CD4-positive, CD25-positive, alpha-beta regulatory T cell (primary cell): Measurements from ENCODE around the gene CTSV. TPM values are rescaled to one million over a fixed set of nuclear protein-coding genes. Genes with fewer than 3 reads are reported as not detected.

Experiments
- polyA plus RNA-seq, 4 donors: library from polyadenylated mRNA; unstranded; fragments of 300-500 nt; fragmentation: Illumina TruSeq; gene quantifications; one replicate each; pipeline ENCODE4 v1.2.3, GENCODE V29; 2021
- total RNA-seq: library from RNA; stranded (reverse); gene quantifications from one replicate; pipeline ENCODE4 v1.2.3, GENCODE V29; 2022

Gene CTSV
- total and polyA plus RNA-seq, 5 donors from 2014 or later: 0.10 to 0.17 TPM; not detected in 3

Other genes with a start within 250 kb of the CTSV start
- gene ZNF782, start 184.6 kb downstream of the CTSV start, total RNA-seq: 6.8 TPM
- gene ZNF782, start 184.6 kb downstream of the CTSV start, polyA plus RNA-seq: 1 to 10 TPM; 1.6 to 2.8 (median 2.2) TPM
- not detected for gene NUTM2G, start 110.3 kb downstream of the CTSV start, total RNA-seq
- under 1 TPM in 1 of 4 donors, not detected in 3; 0.11 TPM for gene NUTM2G, start 110.3 kb downstream of the CTSV start, polyA plus RNA-seq